GM21390 (cell line): ENCODE data around the gene CALM1.

Experiments used
- ATAC-seq: cut with Tn5 transposase; IDR thresholded peaks from one replicate; pipeline ENCODE4 v1.9.1; 2021; ENCODE audit not compliant: unreplicated experiment

The CALM1 gene

DNA sequence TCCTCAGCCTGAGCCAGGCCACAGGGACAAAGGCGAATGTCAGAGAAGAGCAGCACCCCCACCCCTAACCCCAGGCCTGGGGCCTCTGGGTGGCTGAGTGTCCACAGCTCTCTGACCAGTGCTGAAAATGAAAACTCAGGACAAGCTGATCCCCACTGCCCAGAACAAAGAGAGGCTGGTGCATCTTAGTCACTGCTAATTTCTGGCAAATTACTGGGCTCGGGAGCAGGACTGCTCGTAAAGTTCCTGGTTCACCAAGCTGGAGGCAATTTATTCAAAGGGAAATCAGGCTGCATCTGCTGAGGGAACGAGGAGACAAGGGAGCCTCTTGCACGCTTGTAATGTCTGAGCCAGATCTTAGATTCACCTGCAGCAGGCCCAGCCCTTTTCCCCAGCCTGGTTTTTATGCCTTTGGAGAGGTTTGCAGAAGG is 43.2 kb downstream of the CALM1 start:
- ATAC-seq = no peak

DNA sequence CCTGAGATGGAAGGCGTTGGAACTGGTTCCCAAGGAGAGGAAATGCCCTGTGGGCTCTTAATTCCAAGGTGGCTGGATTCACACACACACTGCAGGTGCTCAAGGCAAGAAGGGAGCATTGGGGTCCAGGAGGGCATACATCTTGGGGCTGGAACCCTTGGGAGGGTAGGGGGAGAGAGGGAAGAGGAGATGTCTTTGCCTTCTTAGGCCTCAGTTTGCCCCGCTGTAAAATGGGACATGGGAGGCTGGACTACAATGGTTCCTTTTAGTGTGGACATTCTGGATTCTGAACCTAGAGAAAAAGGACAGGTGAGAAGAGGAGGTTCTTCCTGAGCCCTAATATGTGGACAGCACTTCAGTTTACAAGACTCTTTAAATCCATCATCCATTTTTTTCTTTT is 43.8 kb downstream of the CALM1 start:
- ATAC-seq = no peak

DNA sequence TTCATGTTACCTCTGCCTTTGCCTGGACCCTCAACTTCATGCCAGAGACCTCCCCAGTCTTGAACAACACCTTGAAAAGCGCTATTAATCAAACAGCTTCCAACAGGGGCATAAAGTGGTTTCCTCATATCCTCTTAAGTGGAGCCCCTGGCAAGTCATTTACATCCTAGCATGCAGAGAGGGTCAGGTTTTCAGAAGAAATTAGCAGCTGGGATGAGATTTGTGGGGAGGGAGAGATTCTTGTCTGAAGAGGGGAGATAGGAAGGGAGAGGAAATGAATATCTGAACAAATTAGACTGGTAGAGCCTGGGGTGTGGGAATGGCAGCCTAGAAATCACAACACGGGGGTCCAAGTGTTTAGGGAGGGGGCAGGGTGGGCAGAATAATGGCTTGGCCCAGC is 45.6 kb downstream of the CALM1 start:
- no peak for ATAC-seq

DNA sequence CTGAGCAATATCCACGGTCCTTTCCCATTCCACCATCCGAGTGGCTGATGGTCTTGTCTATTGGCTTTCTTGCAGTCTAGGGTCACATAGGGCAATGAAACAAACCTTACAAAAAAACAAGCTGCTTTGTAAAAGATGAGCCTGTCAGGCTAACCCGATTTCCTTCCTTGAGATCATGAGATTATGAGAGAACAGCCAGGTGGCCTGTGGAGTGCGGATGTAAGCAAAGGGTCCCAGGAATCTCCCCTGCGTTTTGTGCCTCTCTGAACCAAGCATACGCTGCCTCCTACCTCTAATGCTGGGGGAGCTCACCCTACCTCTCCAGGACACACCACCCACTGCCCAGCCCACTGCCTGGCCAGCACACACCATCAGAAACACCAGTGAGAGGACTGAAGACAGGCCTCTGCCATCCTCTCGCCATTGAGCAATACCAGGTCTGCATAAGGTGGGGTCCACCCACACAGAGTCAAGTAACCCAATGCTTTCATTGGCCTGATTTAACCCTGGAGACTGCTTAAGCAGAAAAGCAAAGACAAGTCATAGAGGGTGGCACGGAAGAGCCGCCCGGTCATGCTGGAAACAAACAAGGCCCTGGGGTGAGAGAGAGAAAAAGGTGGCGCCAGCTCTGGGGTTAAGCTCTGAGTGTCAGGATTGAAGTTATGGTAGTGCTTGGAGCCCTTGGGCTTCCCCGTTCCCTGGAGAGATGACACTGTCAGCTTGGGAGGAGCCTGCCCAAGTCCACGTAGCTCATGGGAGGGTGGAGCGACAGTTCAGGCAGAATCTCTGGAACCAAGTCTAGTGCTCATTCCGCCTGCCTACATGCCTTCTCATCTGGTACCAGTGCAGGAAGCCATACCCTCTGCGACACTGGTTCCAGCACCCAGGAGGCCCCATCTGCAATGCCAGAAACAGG is 46.6 kb downstream of the CALM1 start:
- ATAC-seq = no peak

DNA sequence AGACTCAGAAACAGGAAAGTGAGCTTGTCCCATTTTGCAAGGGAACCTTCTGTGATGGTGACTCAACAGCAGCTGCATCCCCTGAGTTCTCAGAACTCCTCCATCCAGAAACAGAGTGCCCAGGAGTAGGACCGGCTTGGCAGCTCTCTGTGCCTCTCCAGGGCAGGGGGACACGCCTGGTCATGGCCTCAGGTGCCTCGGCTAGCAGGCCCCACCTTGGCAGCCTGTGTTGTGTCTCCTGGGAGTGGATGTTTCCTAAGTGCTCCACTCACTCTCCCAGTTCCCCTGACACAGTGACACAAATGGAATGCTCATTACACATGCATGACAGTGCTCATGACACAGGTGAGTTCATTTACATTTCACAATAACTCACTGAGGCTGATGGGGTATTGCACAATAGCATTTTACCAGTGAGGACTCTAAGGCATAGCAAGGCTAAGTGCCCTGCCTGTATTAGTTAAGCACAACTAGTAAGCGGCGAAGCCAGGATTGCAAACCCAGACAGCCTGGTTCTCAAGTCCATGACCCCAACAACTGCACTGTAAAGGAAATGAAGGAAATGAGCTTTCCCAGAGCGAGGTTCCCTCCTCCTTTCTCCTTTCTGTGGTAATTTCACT is 47.4 kb downstream of the CALM1 start:
- no peak for ATAC-seq

DNA sequence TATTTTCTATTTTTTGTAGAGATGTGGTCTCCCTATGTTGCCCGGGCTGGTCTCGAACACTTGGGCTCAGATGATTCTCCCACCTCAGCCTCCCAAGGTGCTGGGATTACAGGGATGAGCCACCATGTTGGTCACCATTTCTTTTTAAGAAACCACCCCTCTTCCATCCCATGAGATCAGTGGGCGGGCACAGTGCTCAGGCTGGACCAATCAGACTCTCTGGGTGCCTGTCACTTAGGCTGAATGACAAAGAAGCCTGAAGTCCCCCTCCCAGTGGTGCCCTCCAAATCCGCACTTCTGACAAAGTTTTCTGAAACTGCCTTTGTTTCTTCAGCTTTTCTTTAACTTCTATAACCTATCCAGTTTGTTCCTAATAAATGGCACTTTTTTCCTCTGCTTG is 48.2 kb downstream of the CALM1 start:
- ATAC-seq = no peak

DNA sequence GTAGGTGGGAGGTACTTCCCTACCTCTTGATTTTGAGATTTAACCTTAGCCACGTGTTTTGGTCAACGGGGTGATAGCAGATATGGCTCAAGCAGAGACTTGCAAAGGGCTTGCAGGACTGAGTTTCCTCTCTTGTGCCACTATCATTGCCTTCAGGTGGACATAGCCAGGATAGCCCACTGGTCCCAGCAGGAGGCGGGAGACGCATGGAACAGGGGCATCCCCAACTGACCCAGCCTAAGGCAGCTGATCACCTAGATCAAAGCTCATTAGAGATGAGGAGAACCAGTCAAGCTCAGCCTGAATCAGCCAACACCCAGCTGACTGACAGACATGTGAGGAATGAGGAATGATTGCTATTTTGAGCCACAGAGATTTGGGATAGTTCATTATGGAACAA is 49.6 kb downstream of the CALM1 start:
- no peak for ATAC-seq

DNA sequence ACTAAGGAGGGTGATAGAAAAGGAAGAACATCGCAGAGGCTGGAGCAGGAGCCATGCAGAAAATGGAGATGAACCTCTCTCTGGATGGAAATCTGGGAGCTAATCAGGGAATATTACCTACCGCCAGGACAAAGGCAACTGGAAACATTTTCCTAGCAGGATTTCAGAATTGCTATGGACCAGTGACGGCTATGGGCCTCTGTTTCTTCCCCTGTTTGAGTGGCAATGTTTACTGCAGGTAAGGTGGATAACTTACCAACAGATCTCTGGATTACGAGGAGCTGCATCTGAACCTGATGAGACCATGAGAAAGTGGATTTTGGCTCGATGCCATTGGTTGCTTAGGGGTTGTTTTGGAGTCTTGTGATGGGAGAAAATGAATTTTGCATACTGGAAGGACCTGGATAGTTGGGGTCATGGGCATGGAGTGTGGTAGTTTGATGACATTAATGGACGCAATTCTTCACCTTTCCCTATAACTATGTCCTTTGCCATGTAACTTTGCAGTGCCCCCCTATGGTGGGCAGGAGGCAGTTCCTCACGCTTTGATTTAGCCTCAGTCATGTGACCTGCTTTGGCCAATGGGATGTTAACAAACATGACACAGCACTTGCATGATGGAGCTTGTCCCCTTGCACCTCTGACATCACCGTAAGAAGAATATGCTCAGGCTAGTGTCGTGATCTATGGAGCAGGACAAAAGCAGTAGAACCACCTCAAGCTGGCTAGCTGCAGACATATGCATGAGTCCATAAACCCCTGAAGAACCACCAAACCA is 51.1 kb downstream of the CALM1 start:
- no peak for ATAC-seq

DNA sequence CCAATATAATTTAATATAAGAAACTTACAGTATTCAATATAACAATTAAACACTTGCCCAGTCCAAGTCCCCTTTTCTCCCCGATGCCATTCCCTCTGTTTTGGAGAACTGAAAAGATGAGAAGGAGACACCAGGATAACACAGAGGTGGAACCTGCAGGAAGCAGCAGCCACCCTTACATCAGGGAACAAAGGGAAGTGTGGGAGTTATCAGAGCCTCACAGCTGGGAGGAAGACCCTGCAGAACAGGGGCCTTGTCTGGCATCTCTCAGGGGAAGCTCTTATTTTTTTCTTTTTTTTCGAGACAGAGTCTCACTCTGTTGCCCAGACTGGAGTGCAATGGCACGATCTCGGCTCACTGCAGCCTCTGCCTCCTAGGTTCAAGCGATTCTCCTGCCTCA is 52.6 kb downstream of the CALM1 start:
- no peak for ATAC-seq

DNA sequence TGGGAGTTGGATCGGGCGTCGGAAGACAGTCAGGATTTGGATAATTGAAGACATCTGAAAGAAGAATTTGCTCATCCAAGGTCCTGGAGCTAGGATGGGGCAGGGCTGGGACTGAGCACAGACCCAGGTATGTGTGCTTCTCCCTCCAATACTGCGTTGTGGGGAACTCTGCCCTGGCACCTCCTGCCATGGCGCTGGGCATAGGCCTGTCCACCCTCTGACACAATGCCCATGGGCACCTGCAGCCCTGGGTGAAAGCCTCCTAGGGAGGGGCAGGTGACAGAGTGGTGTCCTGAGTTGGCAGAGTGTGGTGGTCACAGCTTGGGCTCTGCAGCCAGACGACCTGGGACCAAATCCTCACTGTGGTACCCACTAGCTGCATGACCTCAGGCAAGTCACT is 53.3 kb downstream of the CALM1 start:
- no peak for ATAC-seq

DNA sequence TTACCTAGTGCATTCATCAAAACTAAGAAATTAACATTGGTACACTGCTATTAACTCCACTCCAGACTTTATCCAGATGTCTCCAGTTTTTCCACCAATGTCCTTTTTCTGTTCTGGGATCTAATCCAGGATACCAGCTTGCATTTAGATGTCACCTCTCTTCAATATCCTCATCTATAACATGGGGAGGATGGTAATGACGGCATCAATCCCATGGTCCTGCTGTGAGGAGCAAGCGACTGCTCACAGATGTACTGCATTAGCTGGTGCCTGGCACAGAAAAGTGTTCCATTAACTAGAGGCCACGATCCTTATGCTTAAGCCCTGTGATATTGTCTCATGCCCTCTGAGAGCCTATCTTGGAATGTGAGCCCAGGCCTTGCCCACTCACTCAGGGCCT is 53.8 kb downstream of the CALM1 start:
- no peak for ATAC-seq

DNA sequence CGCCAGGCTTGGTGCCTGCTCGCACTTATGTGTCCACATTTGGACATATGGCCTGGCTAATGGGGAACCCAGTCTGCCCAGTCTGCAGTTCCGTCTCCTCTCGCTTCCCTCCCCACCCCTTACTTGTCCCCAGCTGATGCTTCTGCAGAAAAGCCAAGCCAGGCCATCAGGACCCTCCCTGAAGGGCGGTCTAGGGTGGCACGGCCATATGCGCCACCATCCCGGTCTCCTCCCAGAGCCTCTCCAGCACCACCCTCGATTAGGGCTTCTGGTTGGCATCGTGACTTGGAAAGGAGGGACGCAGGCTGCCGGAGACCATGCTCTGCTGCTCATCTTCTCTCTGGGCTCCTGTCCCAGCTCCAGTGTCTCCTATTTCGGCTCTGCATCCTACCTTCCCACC is 54.6 kb downstream of the CALM1 start:
- ATAC-seq = no peak

DNA sequence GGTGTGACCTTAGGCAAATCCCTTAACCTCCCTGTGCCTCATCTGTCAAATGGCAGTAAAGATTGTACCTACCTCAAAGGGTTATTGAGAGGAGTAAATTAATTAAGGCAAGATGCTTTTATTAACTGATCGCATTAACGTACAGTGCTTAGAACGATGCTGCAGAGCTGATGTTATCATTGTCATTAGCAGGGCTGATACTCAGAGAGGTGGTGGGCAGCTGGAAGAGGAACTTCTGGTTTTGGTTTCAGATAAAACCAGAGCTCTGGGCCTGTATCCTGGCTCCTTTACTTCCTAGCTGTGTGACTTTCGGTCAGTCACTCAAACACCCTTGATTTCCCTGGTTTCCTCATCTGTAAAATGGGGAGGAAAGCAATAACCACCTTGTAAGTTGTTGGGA is 55.1 kb downstream of the CALM1 start:
- no peak for ATAC-seq

DNA sequence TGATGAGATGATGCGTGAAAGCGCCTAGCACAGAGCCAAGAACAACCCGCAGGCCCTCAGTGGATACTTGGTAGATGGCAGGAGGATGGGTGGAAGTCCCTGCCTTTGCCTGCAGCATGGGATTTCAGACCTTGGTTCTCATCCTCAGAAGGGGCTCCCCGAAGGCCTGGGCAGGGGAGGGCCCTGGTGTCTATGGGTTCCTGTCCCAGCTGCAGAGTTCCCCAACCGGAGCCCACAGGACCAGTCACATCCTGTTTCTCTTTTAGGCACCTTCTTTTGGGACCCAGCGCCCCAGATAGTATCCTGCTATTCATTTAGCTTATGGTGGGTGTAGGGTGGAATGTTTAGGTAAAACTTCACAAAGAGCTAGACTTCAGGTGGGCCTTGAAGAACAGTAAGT is 55.5 kb downstream of the CALM1 start:
- no peak for ATAC-seq

DNA sequence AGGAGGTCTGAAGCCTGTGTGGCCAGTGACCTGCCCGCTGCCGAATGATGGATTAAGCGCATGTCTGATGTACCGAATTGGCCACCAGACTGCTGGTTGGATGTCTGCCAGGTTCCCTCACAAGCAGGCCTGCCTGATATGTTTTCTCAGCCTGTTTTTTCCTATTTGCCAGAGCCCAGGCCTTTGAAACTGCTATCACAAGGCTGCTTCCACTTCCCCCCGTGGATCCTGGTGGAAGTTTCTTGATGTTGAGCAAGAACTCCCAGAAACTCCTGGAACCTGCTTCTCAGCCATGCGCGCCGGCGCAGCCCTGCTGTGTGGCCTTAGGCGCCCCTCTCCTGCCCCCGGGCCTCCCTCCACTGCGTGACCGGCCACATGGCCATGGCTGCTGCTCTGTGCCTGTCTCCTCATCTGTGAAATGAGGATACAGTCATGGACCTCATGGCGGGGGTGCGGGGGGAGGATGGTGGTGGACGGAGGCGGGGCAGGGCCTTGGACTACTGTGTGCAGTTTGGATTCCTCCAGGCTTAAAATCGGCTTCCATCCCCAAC is 56.6 kb downstream of the CALM1 start:
- no peak for ATAC-seq

DNA sequence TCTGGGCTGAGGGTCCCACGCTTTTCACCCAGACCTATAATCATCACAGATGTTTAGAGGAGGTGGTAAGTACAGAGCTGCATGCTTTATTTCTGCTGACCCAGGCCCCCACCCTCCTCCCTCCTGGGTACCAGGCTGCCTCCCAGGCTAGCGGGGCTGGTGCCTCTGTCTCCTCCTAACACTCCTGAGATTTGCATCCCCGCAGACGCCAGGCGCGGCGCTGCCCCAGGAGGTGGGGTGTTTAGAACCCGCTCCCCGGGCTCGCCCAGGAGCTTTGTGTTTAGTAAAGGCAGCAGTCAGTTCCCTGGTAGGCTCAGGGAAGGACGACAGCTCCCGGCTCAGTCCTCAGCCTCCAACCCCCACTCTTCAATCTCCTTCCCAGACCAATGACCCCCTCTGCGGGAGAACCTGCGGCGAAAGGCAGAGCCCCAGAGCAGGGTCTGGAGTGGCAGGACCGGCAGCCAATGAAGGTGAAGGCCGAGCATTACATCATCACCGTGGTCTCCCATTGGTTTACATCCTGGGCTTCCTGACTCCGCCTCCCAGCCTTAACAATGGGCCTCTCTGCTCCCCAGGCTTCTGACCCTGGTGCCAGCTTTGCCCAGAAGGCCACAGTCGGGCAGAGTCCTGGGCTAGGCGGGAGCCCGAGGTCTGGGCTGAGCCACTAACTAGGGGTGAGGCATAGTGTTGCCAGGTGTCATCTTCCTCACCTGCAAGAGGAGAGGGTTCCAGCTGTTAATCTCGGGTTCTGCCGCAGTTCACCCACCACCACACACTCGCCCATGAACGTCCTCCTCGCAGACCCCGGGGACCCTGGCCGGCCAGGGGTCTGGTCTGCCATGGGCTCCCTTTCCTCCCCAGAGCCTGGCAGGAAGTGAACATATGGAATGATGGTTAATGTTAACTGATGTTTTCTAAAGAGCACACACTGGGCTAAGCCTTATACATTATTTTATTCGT is 57.5 kb downstream of the CALM1 start:
- no peak for ATAC-seq

DNA sequence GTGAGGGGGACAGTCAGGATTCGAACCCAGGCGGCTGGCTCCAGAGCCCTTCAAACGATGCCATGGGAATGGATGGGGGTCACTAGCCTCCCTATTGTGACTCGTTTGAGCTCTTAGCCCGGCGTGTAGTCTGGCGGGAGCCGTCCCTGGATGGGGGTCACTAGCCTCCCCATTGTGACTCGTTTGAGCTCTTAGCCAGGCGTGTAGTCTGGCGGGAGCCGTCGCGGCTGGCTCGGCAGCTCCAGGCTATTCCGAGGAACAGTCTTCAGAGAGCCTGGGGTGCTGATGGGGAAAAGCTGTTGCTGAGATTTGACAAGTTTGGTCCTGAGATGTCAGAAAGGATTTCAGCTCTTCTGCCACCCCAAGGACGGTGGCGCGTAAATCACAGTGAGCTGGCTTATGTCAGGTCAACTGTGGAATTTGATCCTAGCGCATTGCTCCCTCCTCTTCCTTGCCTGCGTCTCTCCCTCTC is 58.3 kb downstream of the CALM1 start:
- ATAC-seq = no peak

DNA sequence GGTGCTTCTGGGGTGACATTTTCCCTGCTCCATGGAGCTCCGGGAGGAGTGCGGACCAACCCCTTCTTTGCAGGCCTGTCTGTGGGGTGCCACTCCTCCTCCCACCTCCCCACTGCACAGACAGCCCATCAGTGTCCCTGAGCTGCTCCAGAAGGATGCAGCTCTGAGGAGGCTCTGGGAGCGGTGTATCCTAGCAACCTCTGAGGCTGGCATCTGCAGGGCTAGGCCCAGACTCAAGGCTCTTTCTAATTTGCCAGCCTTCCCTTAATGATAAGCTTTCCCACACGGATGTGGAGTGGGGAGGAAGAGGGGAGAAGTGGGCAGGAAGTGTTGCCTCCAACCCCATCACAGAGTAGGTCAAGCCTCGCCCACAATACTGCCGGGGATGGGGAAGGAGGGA is 59.7 kb downstream of the CALM1 start:
- no peak for ATAC-seq

DNA sequence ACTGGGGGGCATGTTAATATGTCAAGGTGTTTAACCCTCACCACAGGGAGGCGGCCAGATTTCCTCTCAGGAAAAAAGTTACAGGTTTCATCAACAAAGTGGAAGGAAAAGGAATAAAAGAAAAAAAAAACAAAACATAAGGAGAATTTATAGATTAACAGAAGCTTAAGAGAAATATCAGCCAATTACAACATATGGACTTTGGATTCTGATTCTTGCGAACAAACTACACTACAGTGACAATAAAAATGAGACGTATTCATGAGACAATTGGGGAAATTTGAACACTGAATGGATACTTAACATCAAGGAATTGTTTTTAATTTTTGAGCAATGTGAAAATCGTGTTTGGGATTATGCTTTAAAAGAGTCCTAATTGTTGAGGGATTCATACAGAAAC is 60.4 kb downstream of the CALM1 start:
- ATAC-seq = no peak
